ENCODE data around the gene FIGNL2.

GRCh38 chr12:51863363-51863932 is 14.9 kb upstream of the FIGNL2 start:
- no peak for TF ChIP-seq CTCF (IDR thresholded peaks at IDR 0.05)
- no peak for TF ChIP-seq EZH2 (IDR thresholded peaks at IDR 0.05)
